ENCODE results near the gene ARSI.

DNA sequence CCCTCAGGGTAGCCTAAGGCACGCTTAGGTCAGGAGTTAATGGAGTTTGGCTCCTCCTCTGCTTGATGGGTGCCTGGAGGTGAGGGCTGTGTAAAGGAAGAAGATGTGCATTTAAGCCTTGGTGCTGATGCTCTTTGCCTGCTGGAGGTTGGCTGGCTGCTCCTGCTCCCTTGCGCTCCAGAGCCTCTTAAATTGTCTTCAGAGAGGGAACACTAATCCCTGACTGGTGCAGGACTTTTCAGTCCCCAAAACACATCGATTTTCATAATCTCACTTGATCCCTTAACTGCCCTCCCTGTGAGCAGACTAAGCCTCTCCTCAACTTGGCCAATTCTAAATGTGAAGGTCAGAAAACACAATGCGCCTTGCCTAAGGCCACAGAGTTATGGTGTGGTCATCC, 38.6 kb upstream of the ARSI start:
- TF ChIP-seq NFIC (IDR thresholded peaks at IDR 0.05; ENCODE audit: low read length) (no peak), ESRRA (CRISPR knock-in tag; IDR thresholded peaks at IDR 0.05; ENCODE audit: low read depth) (no peak), IRF2 (CRISPR knock-in tag; IDR thresholded peaks at IDR 0.05) (no peak), ZNF792 (CRISPR knock-in tag; IDR thresholded peaks at IDR 0.05) (no peak), MXD1 (CRISPR knock-in tag; IDR thresholded peaks at IDR 0.05) (no peak), TCF7 (IDR thresholded peaks at IDR 0.05; ENCODE audit: low read depth) (no peak), AHR (CRISPR knock-in tag; IDR thresholded peaks at IDR 0.05) (no peak), SOX6 (IDR thresholded peaks at IDR 0.05) (no peak), SOX6 (CRISPR knock-in tag; IDR thresholded peaks at IDR 0.05) (no peak), KDM4B (CRISPR knock-in tag; IDR thresholded peaks at IDR 0.05) (no peak), NFE2L1 (CRISPR knock-in tag; IDR thresholded peaks at IDR 0.05; ENCODE audit: borderline replicate concordance) (no peak), CBX2 (IDR thresholded peaks at IDR 0.05; ENCODE audit: low read depth, low read length) (no peak), CBX2 (CRISPR knock-in tag; IDR thresholded peaks at IDR 0.05; ENCODE audit: low read depth) (no peak)
